ENCODE data around the gene IL21. TPM values are rescaled to one million over a fixed set of nuclear protein-coding genes. Genes with fewer than 3 reads are reported as not detected.

Gene IL21
- total RNA-seq, 1 donor from 2014 or later, result not detected

GRCh38 chr4:122636697-122637096 lies 15.8 kb upstream of the IL21 start:
- no peaks in the 10 kb centered on the region for H3K4me1 Mint-ChIP-seq (ENCODE audit: unreplicated experiment)

GRCh38 chr4:122635205-122635604 lies 14.3 kb upstream of the IL21 start:
- H3K36me3 Mint-ChIP-seq (ENCODE audit: unreplicated experiment), result no peaks in the 10 kb centered on the region
- H3K27me3 Mint-ChIP-seq (ENCODE audit: unreplicated experiment), result peaks cover 53% of the 10 kb centered on the region
- DNase-seq (ENCODE audit: extremely low spot score, unreplicated experiment), result no peak
- H3K4me3 Mint-ChIP-seq (ENCODE audit: unreplicated experiment), result no peak overlapping the region
- H3K4me1 Mint-ChIP-seq (ENCODE audit: unreplicated experiment), result no peaks in the 10 kb centered on the region
- no peak for TF ChIP-seq CTCF (IDR thresholded peaks at IDR 0.05)
- peaks cover 3% of the 10 kb centered on the region for H3K9me3 Mint-ChIP-seq (ENCODE audit: unreplicated experiment)
- H3K27ac Mint-ChIP-seq (ENCODE audit: unreplicated experiment), result no peak overlapping the region

More at GRCh38 chr4:122636697-122637096, 15.8 kb upstream of the IL21 start:
- Mint-ChIP-seq H3K9me3 (ENCODE audit: unreplicated experiment) (peaks cover 3% of the 10 kb centered on the region), H3K4me3 (ENCODE audit: unreplicated experiment) (no peak overlapping the region), H3K27ac (ENCODE audit: unreplicated experiment) (no peak overlapping the region), H3K27me3 (ENCODE audit: unreplicated experiment) (peaks cover 45% of the 10 kb centered on the region), H3K36me3 (ENCODE audit: unreplicated experiment) (no peaks in the 10 kb centered on the region)
- no peak for TF ChIP-seq CTCF (IDR thresholded peaks at IDR 0.05)
- DNase-seq (ENCODE audit: extremely low spot score, unreplicated experiment), result no peak

GRCh38 chr4:122633211-122633610 lies 12.3 kb upstream of the IL21 start:
- TF ChIP-seq CTCF (IDR thresholded peaks at IDR 0.05), result no peak
- H3K9me3 Mint-ChIP-seq (ENCODE audit: unreplicated experiment), result peaks cover 3% of the 10 kb centered on the region
- no peaks in the 10 kb centered on the region for H3K36me3 Mint-ChIP-seq (ENCODE audit: unreplicated experiment)
- H3K27ac Mint-ChIP-seq (ENCODE audit: unreplicated experiment), result no peak overlapping the region
- no peaks in the 10 kb centered on the region for H3K4me1 Mint-ChIP-seq (ENCODE audit: unreplicated experiment)
- no peak for DNase-seq (ENCODE audit: extremely low spot score, unreplicated experiment)
- no peak overlapping the region for H3K4me3 Mint-ChIP-seq (ENCODE audit: unreplicated experiment)
- H3K27me3 Mint-ChIP-seq (ENCODE audit: unreplicated experiment), result peaks cover 62% of the 10 kb centered on the region

GRCh38 chr4:122632396-122633143 lies 11.7 kb upstream of the IL21 start:
- no peak overlapping the region for H3K27ac Mint-ChIP-seq (ENCODE audit: unreplicated experiment)
- DNase-seq (ENCODE audit: extremely low spot score, unreplicated experiment), result no peak
- H3K9me3 Mint-ChIP-seq (ENCODE audit: unreplicated experiment), result peaks cover 3% of the 10 kb centered on the region
- no peak overlapping the region for H3K4me3 Mint-ChIP-seq (ENCODE audit: unreplicated experiment)
- peaks cover 60% of the 10 kb centered on the region for H3K27me3 Mint-ChIP-seq (ENCODE audit: unreplicated experiment)
- TF ChIP-seq CTCF (IDR thresholded peaks at IDR 0.05), result no peak
- no peaks in the 10 kb centered on the region for H3K36me3 Mint-ChIP-seq (ENCODE audit: unreplicated experiment)
- H3K4me1 Mint-ChIP-seq (ENCODE audit: unreplicated experiment), result no peaks in the 10 kb centered on the region

- no peaks in the 10 kb centered on the region for H3K4me1 Mint-ChIP-seq (ENCODE audit: unreplicated experiment)
- no peak for TF ChIP-seq CTCF (IDR thresholded peaks at IDR 0.05)
- no peak for DNase-seq (ENCODE audit: extremely low spot score, unreplicated experiment)
- no peaks in the 10 kb centered on the region for H3K36me3 Mint-ChIP-seq (ENCODE audit: unreplicated experiment)
- H3K27ac Mint-ChIP-seq (ENCODE audit: unreplicated experiment), result no peak overlapping the region
- peaks cover 62% of the 10 kb centered on the region for H3K27me3 Mint-ChIP-seq (ENCODE audit: unreplicated experiment)
- H3K4me3 Mint-ChIP-seq (ENCODE audit: unreplicated experiment), result no peak overlapping the region
- no peaks in the 10 kb centered on the region for H3K9me3 Mint-ChIP-seq (ENCODE audit: unreplicated experiment)
These were observed 4.3 kb upstream of the IL21 start for GRCh38 chr4:122625156-122625555.
